Transverse colon (tissue), 4 donors: ENCODE results near the gene CPT1A. TPM values are rescaled to one million over a fixed set of nuclear protein-coding genes. Genes with fewer than 3 reads are reported as not detected.

Source experiments
- DNase-seq: peaks from one replicate; pipeline ENCODE4 v3.0.0-alpha.2; 2019
- H3K27ac ChIP-seq, 4 donors: fragments of 200-600 bp; sonication (generic); 2 replicates each; pipeline ENCODE4 v1.5.1; 2016 to 2018; ENCODE audit warnings: inconsistent platforms in 4 of 4
- H3K27me3 ChIP-seq: fragments of 200-600 bp; sonication (generic); 2 replicates; pipeline ENCODE4 v1.5.1; 2017; ENCODE audit warnings: inconsistent platforms
- H3K36me3 ChIP-seq, 4 donors: fragments of 200-600 bp; sonication (generic); 2 replicates each; pipeline ENCODE4 v1.5.1; 2017 to 2019; ENCODE audit warnings: inconsistent platforms in 4 of 4
- H3K4me1 ChIP-seq, 4 donors: fragments of 200-600 bp; sonication (generic); 2 replicates each; pipeline ENCODE4 v1.5.1; 2017 to 2020; ENCODE audit warnings: inconsistent platforms in 4 of 4
- H3K4me3 ChIP-seq, 4 donors: fragments of 200-600 bp; sonication (generic); 1 replicate in 1 of 4; 2 replicates in 3 of 4; pipeline versions ENCODE4 v1.5.1 to v1.6.1; 2017 to 2019; ENCODE audit warnings: inconsistent platforms in 4 of 4
- H3K9me3 ChIP-seq, 2 donors: fragments of 200-600 bp; sonication (generic); 2 replicates each; pipeline ENCODE4 v1.5.1; 2017 to 2019; ENCODE audit warnings: inconsistent platforms in 2 of 2
- EP300 ChIP-seq: sonication (generic); formaldehyde crosslinking; IDR thresholded peaks from one replicate; pipeline ENCODE4 v1.6.1; 2017; ENCODE audit warnings: antibody characterized with exemption, low read depth
- POLR2A ChIP-seq: fragments of 450-650 bp; IDR thresholded peaks from one replicate; pipeline ENCODE4 v1.6.1; 2016; ENCODE audit warnings: antibody characterized with exemption, mild to moderate bottlenecking, moderate library complexity
- POLR2AphosphoS5 ChIP-seq, 3 donors: sonication (generic); formaldehyde crosslinking; IDR thresholded peaks; one replicate each; pipeline ENCODE4 v1.6.1; 2016; ENCODE audit warnings: antibody characterized with exemption in 3 of 3
- WGBS, 2 donors: methylation state at CpG; one replicate each; pipeline ENCODE4 v1.1.5; 2018; ENCODE audit warnings: low coverage in 1 of 2; 5-methylcytosine and 5-hydroxymethylcytosine counted together
- in situ Hi-C, 4 donors: fragments of 200-750 bp; cut with MboI; loops; one replicate each; pipeline versions ENCODE4 v1.15.0 to v1.15.1; 2017; ENCODE audit warnings: low sequenced_read_pairs in 3 of 4, low pct_ligation_motif_present in 1 of 4, low pct_unique_long_range_greater_than_20kb in 1 of 4
- intact Hi-C: fragments of 100-400 bp; cut with DNase I; formaldehyde crosslinking; loops from one replicate; pipeline ENCODE4 v1.15.1; 2023; ENCODE audit warnings: low total_unique reads
- total RNA-seq, 4 donors: library from RNA; depleted of rRNA; stranded (reverse); fragments of >200 nt; gene quantifications; one replicate each; pipeline ENCODE4 v1.1.0, GENCODE V29; 2016
- TF ChIP-seq, protein P1 (sequence below), 5 experiments: fragments of 200-600 bp in 3 of 5; fragments of 450-650 bp in 2 of 5; sonication (generic) in 3 of 5; IDR thresholded peaks; 1 replicate in 2 of 5; 2 replicates in 3 of 5; pipeline ENCODE4 v1.5.1; 2016 to 2017; ENCODE audit warnings: antibody characterized with exemption in 5 of 5, inconsistent platforms in 3 of 5, mild to moderate bottlenecking in 2 of 5, moderate library complexity in 1 of 5

Gene CPT1A
- total RNA-seq, 4 donors from 2014 or later = 98.9 to 263 (median 177) TPM

GRCh38 chr11:68784653-68785052 lies 57.1 kb downstream of the CPT1A start:
- WGBS, 2 donors = 89% methylated on average over 16 of the region's 16 CpGs; no CpG with 5 or more reads in 1 of the 2 donors
- peaks cover 0 to 48% (median 23%) of the 10 kb centered on the region in 4 donors for H3K36me3 ChIP-seq
- in situ Hi-C loops = no loop called here

DNA sequence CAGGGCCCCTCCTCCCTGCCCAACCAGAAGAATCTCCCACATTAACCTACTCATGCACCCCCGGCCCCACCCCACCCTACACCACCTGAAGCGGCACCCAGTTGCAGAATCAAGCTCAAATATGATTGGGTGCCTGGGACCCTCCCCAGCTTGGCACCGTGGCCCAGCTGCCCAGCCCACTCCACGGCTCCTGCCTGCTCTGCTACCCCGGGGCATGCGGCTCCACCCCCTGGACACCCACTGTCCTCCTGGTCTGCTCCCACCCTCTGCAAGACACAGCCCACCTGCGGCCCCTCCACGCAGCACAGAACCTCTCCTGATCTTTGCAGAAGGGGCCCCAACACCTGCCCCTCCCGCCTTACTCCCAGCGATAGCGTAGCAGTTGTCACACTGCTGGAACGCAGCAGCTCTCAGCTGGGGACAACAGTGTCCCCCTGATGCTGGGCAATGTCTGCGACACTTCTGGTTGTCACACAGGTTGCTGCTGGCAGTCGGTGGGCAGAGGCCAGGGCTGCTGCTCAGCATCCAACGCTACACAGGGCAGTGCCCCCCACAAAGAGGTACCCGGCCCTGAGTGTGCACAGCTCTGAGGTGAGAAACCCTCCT lies 58.4 kb downstream of the CPT1A start:
- H3K36me3 ChIP-seq = peaks cover 0 to 54% (median 22%) of the 10 kb centered on the region in 4 donors
- WGBS, 2 donors = 96 to 100% methylated on average over 5 to 16 of the region's 16 CpGs
- intact Hi-C loops = no loop called here

More at GRCh38 chr11:68784653-68785052, 57.1 kb downstream of the CPT1A start:
- Histone ChIP-seq H3K27me3 (no peaks in the 10 kb centered on the region), H3K4me1 (no peaks in the 10 kb centered on the region), H3K9me3 (no peaks in the 10 kb centered on the region), H3K4me3 (no peak overlapping the region), H3K27ac (no peak overlapping the region)
- intact Hi-C loops = no loop called here
- no peak for TF ChIP-seq POLR2AphosphoS5 (IDR thresholded peaks at IDR 0.05)
- no peak for TF ChIP-seq EP300
- no peak for TF ChIP-seq POLR2A
- TF ChIP-seq, protein P1, sequence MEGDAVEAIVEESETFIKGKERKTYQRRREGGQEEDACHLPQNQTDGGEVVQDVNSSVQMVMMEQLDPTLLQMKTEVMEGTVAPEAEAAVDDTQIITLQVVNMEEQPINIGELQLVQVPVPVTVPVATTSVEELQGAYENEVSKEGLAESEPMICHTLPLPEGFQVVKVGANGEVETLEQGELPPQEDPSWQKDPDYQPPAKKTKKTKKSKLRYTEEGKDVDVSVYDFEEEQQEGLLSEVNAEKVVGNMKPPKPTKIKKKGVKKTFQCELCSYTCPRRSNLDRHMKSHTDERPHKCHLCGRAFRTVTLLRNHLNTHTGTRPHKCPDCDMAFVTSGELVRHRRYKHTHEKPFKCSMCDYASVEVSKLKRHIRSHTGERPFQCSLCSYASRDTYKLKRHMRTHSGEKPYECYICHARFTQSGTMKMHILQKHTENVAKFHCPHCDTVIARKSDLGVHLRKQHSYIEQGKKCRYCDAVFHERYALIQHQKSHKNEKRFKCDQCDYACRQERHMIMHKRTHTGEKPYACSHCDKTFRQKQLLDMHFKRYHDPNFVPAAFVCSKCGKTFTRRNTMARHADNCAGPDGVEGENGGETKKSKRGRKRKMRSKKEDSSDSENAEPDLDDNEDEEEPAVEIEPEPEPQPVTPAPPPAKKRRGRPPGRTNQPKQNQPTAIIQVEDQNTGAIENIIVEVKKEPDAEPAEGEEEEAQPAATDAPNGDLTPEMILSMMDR (IDR thresholded peaks at IDR 0.05) = no peak
- DNase-seq = no peak

DNA sequence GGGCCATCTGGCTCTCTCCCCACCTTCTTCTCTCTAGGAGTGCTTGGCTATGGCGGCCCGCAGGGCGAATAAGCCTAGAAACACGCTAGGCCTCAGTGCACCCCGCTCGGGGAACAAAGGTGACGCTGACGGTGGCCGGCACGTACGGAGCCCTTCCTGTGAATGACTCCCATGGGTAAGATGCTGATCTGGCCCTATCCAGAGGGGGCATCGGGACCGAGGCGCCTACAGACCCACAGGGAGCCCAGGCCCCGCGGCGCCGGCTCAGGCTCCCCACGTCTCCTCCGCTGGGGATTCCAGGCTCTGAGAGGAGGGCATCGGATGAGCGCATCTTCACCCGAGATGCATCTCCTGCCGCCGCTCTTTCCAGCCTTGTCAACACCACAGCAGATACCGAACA lies 59.0 kb downstream of the CPT1A start:
- H3K4me1 ChIP-seq = no peaks in the 10 kb centered on the region
- no peaks in the 10 kb centered on the region for H3K27me3 ChIP-seq
- in situ Hi-C loops (no loop called here), intact Hi-C loops (no loop called here)
- peaks cover 0 to 60% (median 25%) of the 10 kb centered on the region in 4 donors for H3K36me3 ChIP-seq
- H3K9me3 ChIP-seq = no peaks in the 10 kb centered on the region
- DNase-seq = no peak
- TF ChIP-seq POLR2AphosphoS5 (IDR thresholded peaks at IDR 0.05) (no peak), POLR2A (no peak)
- H3K4me3 ChIP-seq = no peak overlapping the region
- WGBS, 2 donors = 95% methylated on average over 7 to 26 of the region's 26 CpGs
- H3K27ac ChIP-seq = no peak overlapping the region

More for the DNA sequence above, 58.4 kb downstream of the CPT1A start:
- no peaks in the 10 kb centered on the region for H3K4me1 ChIP-seq
- TF ChIP-seq EP300 = no peak
- TF ChIP-seq POLR2AphosphoS5 (IDR thresholded peaks at IDR 0.05) = no peak
- TF ChIP-seq, protein P1 (IDR thresholded peaks at IDR 0.05) = no peak
- TF ChIP-seq POLR2A = no peak
- H3K27me3 ChIP-seq = no peaks in the 10 kb centered on the region
- H3K27ac ChIP-seq = no peak overlapping the region
- in situ Hi-C loops = no loop called here
- DNase-seq = no peak
- H3K4me3 ChIP-seq = no peak overlapping the region
- H3K9me3 ChIP-seq = no peaks in the 10 kb centered on the region

GRCh38 chr11:68780829-68781228 lies 60.9 kb downstream of the CPT1A start:
- intact Hi-C loops = no loop called here
- 80% methylated on average over 4 of the region's 4 CpGs; no CpG with 5 or more reads in 1 of the 2 donors for WGBS, 2 donors

More at GRCh38 chr11:68780829-68781228, 60.9 kb downstream of the CPT1A start:
- Histone ChIP-seq H3K4me3 (no peak overlapping the region), H3K36me3 (peaks cover 0 to 79% (median 31%) of the 10 kb centered on the region in 4 donors), H3K9me3 (no peaks in the 10 kb centered on the region), H3K27ac (no peak overlapping the region), H3K27me3 (no peaks in the 10 kb centered on the region), H3K4me1 (no peaks in the 10 kb centered on the region)
- TF ChIP-seq, protein P1 (IDR thresholded peaks at IDR 0.05) = no peak
- TF ChIP-seq EP300 (no peak), POLR2A (no peak), POLR2AphosphoS5 (IDR thresholded peaks at IDR 0.05) (no peak)
- DNase-seq = peak; percentile 39
- in situ Hi-C loops = no loop called here
